ENCODE data around the gene RHOJ.
"Not testable (repeated sequence)": the region's sequence is repeated elsewhere in the genome, so short reads cannot be mapped to it uniquely, and the experiment has no call there.

The RHOJ gene

GRCh38 chr14:63304429-63304828, 100.2 kb downstream of the RHOJ start:
- H3K9ac ChIP-seq (ENCODE audit: low read length in 5 of 5); H3K27me3 ChIP-seq (ENCODE audit: control insufficient read depth in 5 of 5, insufficient read depth in 4 of 5, low read length in 5 of 5); H3K36me3 ChIP-seq (ENCODE audit: control insufficient read depth in 5 of 5, insufficient read depth in 5 of 5, low read length in 5 of 5); H3K27ac ChIP-seq (ENCODE audit: low read depth, low read length); H3K9me3 ChIP-seq (ENCODE audit: control insufficient read depth in 5 of 5, low read length in 5 of 5); H3K4me3 ChIP-seq (ENCODE audit: low read depth in 1 of 5, low read length in 5 of 5): not testable (repeated sequence)
- peaks cover 0 to 19% (median 8%) of the 10 kb centered on the region in 5 donors for H3K4me1 ChIP-seq (ENCODE audit: control insufficient read depth in 5 of 5, insufficient read depth in 5 of 5, low read length in 5 of 5)

GRCh38 chr14:63308723-63309317, 104.6 kb downstream of the RHOJ start:
- Histone ChIP-seq H3K9ac (ENCODE audit: low read length in 5 of 5) (no peak overlapping the region), H3K9me3 (ENCODE audit: control insufficient read depth in 5 of 5, low read length in 5 of 5) (no peaks in the 10 kb centered on the region), H3K36me3 (ENCODE audit: control insufficient read depth in 5 of 5, insufficient read depth in 5 of 5, low read length in 5 of 5) (no peaks in the 10 kb centered on the region), H3K27ac (ENCODE audit: low read depth, low read length) (no peak overlapping the region), H3K4me1 (ENCODE audit: control insufficient read depth in 5 of 5, insufficient read depth in 5 of 5, low read length in 5 of 5) (no peaks in the 10 kb centered on the region), H3K27me3 (ENCODE audit: control insufficient read depth in 5 of 5, insufficient read depth in 4 of 5, low read length in 5 of 5) (no peaks in the 10 kb centered on the region), H3K4me3 (ENCODE audit: low read depth in 1 of 5, low read length in 5 of 5) (no peak overlapping the region)

GRCh38 chr14:63318835-63319234, 114.6 kb downstream of the RHOJ start, which contains the start of gene GPHB5:
Gene GPHB5, minus strand, starts transcription at chr14:63318935. Its CDS starts 1,086 bp downstream, at chr14:63317849.
- no peaks in the 10 kb centered on the region for H3K9me3 ChIP-seq (ENCODE audit: control insufficient read depth in 5 of 5, low read length in 5 of 5)
- no peak within 1 kb of the TSS for H3K9ac ChIP-seq (ENCODE audit: low read length in 5 of 5)
- H3K27ac ChIP-seq (ENCODE audit: low read depth, low read length) = no peak within 1 kb of the TSS
- H3K36me3 ChIP-seq (ENCODE audit: control insufficient read depth in 5 of 5, insufficient read depth in 5 of 5, low read length in 5 of 5) = no peaks in the 10 kb centered on the region
- H3K4me3 ChIP-seq (ENCODE audit: low read depth in 1 of 5, low read length in 5 of 5) = no peak within 1 kb of the TSS
- H3K27me3 ChIP-seq (ENCODE audit: control insufficient read depth in 5 of 5, insufficient read depth in 4 of 5, low read length in 5 of 5) = no peaks in the 10 kb centered on the region
- H3K4me1 ChIP-seq (ENCODE audit: control insufficient read depth in 5 of 5, insufficient read depth in 5 of 5, low read length in 5 of 5) = peaks cover 0 to 5% (median 0%) of the 10 kb centered on the region in 5 donors

GRCh38 chr14:63322472-63322871, 118.2 kb downstream of the RHOJ start:
- Histone ChIP-seq H3K4me1 (ENCODE audit: control insufficient read depth in 5 of 5, insufficient read depth in 5 of 5, low read length in 5 of 5) (peaks cover 0 to 5% (median 0%) of the 10 kb centered on the region in 5 donors), H3K27ac (ENCODE audit: low read depth, low read length) (no peak overlapping the region), H3K9ac (ENCODE audit: low read length in 5 of 5) (no peak overlapping the region), H3K9me3 (ENCODE audit: control insufficient read depth in 5 of 5, low read length in 5 of 5) (no peaks in the 10 kb centered on the region), H3K4me3 (ENCODE audit: low read depth in 1 of 5, low read length in 5 of 5) (no peak overlapping the region), H3K36me3 (ENCODE audit: control insufficient read depth in 5 of 5, insufficient read depth in 5 of 5, low read length in 5 of 5) (no peaks in the 10 kb centered on the region), H3K27me3 (ENCODE audit: control insufficient read depth in 5 of 5, insufficient read depth in 4 of 5, low read length in 5 of 5) (no peaks in the 10 kb centered on the region)

GRCh38 chr14:63322897-63323573, 118.8 kb downstream of the RHOJ start:
- Histone ChIP-seq H3K4me3 (ENCODE audit: low read depth in 1 of 5, low read length in 5 of 5) (no peak overlapping the region), H3K9me3 (ENCODE audit: control insufficient read depth in 5 of 5, low read length in 5 of 5) (no peaks in the 10 kb centered on the region), H3K4me1 (ENCODE audit: control insufficient read depth in 5 of 5, insufficient read depth in 5 of 5, low read length in 5 of 5) (peaks cover 0 to 5% (median 0%) of the 10 kb centered on the region in 5 donors), H3K27me3 (ENCODE audit: control insufficient read depth in 5 of 5, insufficient read depth in 4 of 5, low read length in 5 of 5) (no peaks in the 10 kb centered on the region), H3K9ac (ENCODE audit: low read length in 5 of 5) (no peak overlapping the region), H3K36me3 (ENCODE audit: control insufficient read depth in 5 of 5, insufficient read depth in 5 of 5, low read length in 5 of 5) (no peaks in the 10 kb centered on the region), H3K27ac (ENCODE audit: low read depth, low read length) (no peak overlapping the region)

GRCh38 chr14:63326840-63327239, 122.6 kb downstream of the RHOJ start:
- peaks cover 0 to 5% (median 0%) of the 10 kb centered on the region in 5 donors for H3K4me1 ChIP-seq (ENCODE audit: control insufficient read depth in 5 of 5, insufficient read depth in 5 of 5, low read length in 5 of 5)
- H3K27me3 ChIP-seq (ENCODE audit: control insufficient read depth in 5 of 5, insufficient read depth in 4 of 5, low read length in 5 of 5) = no peaks in the 10 kb centered on the region
- H3K27ac ChIP-seq (ENCODE audit: low read depth, low read length) = no peak overlapping the region
- H3K36me3 ChIP-seq (ENCODE audit: control insufficient read depth in 5 of 5, insufficient read depth in 5 of 5, low read length in 5 of 5) = no peaks in the 10 kb centered on the region
- H3K9me3 ChIP-seq (ENCODE audit: control insufficient read depth in 5 of 5, low read length in 5 of 5) = no peaks in the 10 kb centered on the region
- H3K4me3 ChIP-seq (ENCODE audit: low read depth in 1 of 5, low read length in 5 of 5) = no peak overlapping the region
- H3K9ac ChIP-seq (ENCODE audit: low read length in 5 of 5) = no peak overlapping the region

GRCh38 chr14:63328787-63329737, 124.8 kb downstream of the RHOJ start:
- Histone ChIP-seq H3K27me3 (ENCODE audit: control insufficient read depth in 5 of 5, insufficient read depth in 4 of 5, low read length in 5 of 5) (no peaks in the 10 kb centered on the region), H3K4me1 (ENCODE audit: control insufficient read depth in 5 of 5, insufficient read depth in 5 of 5, low read length in 5 of 5) (no peaks in the 10 kb centered on the region), H3K9me3 (ENCODE audit: control insufficient read depth in 5 of 5, low read length in 5 of 5) (no peaks in the 10 kb centered on the region), H3K4me3 (ENCODE audit: low read depth in 1 of 5, low read length in 5 of 5) (no peak overlapping the region), H3K27ac (ENCODE audit: low read depth, low read length) (no peak overlapping the region), H3K9ac (ENCODE audit: low read length in 5 of 5) (no peak overlapping the region), H3K36me3 (ENCODE audit: control insufficient read depth in 5 of 5, insufficient read depth in 5 of 5, low read length in 5 of 5) (no peaks in the 10 kb centered on the region)

GRCh38 chr14:63342371-63342770, 138.1 kb downstream of the RHOJ start:
- Histone ChIP-seq H3K27me3 (ENCODE audit: control insufficient read depth in 5 of 5, insufficient read depth in 4 of 5, low read length in 5 of 5) (no peaks in the 10 kb centered on the region), H3K4me3 (ENCODE audit: low read depth in 1 of 5, low read length in 5 of 5) (no peak overlapping the region), H3K27ac (ENCODE audit: low read depth, low read length) (no peak overlapping the region), H3K36me3 (ENCODE audit: control insufficient read depth in 5 of 5, insufficient read depth in 5 of 5, low read length in 5 of 5) (no peaks in the 10 kb centered on the region), H3K9ac (ENCODE audit: low read length in 5 of 5) (no peak overlapping the region), H3K4me1 (ENCODE audit: control insufficient read depth in 5 of 5, insufficient read depth in 5 of 5, low read length in 5 of 5) (peaks cover 0 to 8% (median 0%) of the 10 kb centered on the region in 5 donors), H3K9me3 (ENCODE audit: control insufficient read depth in 5 of 5, low read length in 5 of 5) (no peaks in the 10 kb centered on the region)
